Measurements from ENCODE around the gene ZC4H2.
"Not testable (repeated sequence)": the region's sequence is repeated elsewhere in the genome, so short reads cannot be mapped to it uniquely, and the experiment has no call there.

ZC4H2 gene, protein sequence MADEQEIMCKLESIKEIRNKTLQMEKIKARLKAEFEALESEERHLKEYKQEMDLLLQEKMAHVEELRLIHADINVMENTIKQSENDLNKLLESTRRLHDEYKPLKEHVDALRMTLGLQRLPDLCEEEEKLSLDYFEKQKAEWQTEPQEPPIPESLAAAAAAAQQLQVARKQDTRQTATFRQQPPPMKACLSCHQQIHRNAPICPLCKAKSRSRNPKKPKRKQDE

DNA sequence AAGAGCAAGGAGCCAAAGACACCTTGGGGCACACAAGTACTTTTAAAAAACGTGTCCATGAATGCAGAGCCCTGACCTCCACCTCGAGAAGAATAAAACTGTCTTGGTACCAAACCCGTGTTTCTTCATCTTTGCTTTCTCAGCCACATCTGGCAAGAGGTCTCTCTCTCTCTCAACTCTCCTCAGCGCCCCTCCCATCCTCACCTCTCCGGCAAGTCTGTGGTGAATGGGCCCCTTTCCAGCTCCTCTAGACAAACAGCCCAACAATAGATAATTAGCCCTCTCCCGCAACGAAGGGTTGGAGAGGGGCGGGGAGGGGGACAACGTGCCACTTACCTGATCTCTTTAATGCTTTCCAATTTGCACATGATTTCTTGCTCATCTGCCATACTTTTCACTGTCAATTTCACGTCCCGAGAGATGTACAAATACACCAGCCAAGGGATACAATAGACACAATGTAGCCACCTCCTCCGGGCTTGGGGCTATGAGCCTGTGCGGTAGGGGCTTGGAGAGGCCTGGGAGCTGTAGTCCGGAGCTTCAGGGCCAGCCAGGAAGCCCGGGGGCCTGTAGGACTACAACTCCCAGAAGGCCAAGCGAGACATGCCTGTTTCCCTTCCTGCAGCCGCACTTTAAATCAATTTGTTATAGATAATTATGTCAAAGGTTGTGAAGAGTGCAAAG lies at the start of gene ZC4H2:
ZC4H2 (minus strand) TSS at position 462 of the 684 bp plus-strand sequence; CDS start at position 389, 73 bp downstream.
- DNase-seq = peak; percentile 3

DNA sequence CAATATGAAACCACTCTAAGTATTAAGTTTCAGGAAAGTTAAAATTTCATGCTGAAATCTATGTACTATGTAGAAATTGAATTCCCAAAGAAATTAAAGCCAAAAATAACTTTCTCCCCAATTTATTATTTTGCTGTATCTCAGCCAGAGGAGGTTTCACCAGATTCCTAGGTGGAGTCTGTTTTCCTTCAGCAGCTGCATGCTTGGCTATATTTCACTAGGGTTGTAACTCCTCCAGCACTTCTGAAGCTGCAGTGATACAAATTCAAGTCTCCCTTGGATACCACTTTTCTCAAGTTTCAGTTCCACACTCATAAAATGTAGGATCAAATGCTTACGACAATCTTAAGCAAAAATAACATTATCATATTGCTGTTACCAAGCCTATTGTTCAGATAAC lies 41.2 kb upstream of the ZC4H2 start:
- no peak for DNase-seq

DNA sequence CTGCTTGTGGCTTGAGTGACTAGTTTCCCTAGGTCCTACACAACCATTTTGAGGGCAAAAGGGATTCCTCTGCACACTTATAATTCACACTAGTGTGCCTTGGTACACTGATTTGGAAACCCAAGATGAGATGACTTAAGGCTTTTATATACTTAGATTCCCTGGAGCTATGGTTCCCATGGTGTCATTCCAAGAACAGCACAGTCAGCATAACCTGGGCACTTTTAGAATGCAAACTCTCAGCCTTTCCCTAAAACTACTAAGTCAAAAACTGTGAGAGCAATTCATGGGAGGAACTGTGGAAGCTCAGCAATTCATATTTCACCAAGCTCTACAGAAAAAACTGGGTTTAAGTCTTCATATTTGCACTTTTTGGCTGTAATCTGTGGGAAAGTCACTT lies 38.0 kb upstream of the ZC4H2 start:
- DNase-seq = no peak

DNA sequence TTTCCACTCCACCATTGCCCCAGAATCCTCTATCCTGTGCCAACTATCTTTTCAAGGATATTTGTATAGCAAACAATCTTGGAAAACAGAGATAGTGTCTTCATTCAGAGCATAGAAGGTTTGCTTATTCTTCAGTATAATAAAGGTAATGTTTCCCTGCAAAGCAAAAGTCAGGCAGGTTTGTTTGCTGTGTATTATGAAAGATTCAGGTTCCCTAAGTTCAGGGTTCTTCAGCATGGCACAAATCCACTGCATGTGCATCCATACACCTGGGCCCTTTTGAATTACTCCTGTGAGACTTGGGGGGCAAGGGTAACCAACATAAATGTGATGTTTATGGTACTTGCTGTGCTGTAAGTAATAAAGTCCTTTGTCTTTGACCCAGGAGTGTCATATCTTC lies 33.2 kb upstream of the ZC4H2 start:
- no peak for DNase-seq

DNA sequence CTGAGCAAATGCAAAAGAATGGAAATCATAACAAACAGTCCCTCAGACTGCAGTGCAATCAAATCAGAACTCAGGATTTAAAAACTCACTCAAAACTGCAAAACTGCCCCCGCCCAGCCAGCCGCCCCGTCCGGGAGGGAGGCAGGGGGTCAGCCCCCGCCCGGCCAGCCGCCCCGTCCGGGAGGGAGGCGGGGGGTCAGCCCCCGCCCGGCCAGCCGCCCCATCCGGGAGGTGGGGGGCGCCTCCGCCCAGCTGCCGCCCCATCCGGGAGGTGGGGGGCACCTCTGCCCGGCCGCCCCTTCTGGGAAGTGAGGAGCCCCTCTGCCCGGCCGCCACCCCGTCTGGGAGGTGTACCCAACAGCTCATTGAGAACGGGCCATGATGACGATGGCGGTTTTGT lies 26.0 kb upstream of the ZC4H2 start:
- not testable (repeated sequence) for DNase-seq

DNA sequence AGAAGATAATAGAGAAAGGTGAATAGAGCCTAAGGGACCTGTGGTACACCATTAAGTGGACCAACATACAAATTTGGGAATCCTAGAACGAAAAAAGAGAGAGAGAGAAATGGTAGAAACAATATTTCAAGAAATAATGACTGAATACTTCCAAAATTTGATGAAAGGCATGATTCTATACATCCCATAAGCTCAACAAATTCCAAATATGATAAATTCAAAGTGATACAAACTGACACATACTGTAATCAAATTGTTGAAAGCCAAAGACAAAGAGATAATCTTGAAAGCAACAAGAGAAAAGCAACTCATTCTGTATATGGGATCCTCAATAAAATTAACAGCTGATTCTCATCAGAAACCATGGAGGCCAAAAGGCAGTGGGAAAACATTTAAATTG lies 20.6 kb upstream of the ZC4H2 start:
- no peak for DNase-seq

DNA sequence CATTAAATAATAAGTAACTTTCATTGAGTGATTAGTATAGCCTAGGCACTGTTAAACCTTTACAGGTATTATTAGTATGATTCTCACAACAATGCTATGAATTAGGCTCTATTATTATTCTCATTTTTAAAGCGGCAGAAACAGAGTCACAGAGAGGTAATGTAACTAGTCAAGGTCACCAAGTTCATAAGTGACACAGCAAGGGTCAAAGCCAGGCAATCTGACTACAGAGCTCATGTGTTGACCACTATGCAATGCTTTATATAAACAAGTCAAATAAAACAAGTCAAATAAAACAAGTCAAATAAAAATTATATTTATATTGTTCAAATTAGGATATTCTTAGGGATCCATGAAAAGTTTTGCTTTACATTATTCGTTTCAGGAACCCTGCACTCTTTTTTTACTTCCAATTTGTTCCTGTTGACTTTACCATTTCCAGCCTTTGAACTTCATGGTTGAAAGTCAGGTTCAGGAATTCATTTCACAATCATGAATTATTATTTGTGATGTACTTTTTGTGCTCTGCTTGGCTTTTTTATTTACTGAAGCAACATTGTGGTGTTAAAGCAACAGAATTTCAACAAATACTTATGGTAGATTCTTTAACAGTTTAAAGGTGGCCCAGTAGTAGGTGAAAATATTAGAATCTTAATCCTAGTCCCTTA lies 18.0 kb upstream of the ZC4H2 start:
- DNase-seq = no peak

DNA sequence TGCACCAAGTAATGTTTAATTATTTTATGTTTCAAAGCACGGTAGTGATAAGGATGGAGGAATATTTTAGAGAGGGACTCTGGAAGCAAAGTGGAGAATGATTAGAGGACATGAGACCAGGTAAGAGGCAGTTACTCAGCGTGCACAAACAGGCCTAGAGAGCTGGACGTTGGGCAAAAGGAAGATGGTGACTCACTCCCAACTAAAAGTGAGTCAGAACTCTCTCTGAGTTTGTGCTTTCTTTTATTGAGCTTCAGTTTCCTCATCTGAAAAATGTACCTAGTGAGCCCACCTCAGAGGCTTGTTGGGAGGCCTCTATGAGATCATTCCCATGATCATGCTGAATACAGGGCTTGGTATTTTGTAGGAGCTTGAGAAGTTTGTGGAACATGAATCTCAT lies 1.6 kb upstream of the ZC4H2 start:
- DNase-seq = no peak

DNA sequence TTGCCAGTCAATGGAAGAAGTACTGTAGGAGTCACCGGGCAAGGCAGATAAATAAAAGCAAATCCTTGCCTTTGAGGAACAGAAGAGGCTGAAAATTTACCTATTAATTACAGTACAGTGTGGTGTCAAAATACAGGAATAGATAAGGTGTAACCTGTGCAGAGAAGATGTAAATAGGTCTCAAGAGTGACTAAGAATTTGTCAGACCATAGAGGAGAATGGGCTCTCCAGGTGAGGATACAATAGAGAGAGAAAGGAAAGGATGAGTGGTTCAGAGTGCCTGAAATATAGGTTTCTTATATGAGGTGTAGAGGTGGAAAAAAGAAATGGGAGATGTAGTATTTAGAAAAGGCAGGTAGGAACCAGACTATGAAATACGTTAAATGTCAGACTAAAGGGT lies 801 bp upstream of the ZC4H2 start:
- DNase-seq = no peak

DNA sequence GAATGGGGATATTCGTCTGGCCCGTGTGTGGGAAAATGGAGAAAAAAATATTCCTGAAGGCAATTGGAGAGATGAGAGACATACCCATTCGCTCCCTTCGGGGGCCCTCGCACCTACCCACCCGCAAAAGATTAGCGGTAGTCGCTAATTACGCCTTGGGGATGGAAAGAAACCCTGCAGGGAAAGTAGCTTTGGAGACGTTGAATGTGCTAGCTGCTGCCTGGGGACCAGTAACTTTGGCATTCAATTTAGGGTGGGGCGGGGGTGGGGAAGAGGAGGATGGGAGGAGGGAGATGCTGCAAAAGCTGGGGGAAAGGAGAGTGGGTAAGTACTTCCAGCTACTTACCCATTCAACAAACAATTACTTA lies 407 bp upstream of the ZC4H2 start:
- DNase-seq = no peak

DNA sequence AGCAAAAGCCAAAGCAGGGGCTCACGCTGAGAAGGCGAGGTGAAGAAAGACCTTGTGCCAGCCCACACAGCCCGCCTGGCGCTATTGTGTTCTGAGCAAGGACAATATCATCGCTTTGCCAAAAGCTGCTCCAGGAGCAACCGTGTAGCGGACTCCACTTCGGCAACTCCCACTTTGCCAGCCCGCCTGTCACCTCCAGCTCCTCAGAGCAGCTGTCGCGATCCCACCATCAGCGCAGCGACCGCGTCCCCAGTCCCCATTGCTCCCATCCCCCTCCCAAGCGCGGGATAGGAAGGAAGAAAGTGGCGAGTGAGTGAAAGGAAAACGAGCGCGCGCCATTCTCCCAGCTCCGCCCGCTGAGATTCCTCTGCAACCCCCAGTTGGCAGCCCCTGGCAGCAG lies 759 bp downstream of the ZC4H2 start:
- DNase-seq = no peak

DNA sequence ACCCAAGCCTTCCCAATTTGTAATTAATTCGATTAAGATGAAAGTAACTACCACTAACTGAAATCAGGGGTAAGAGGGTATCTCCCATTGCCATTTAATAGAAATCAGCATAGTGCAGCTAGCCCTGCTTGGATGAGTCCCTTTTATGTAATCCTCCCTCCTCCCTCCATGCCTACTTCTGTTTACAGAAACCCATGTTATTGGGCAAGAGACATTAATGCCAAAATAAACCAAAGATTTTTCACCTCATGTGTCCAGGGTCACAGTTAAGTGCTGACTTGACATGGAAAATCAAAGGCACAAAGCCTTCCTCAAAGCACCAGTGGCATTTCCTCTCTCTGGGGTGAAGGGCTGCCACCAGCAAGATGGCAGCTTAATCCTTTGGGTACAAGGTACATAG lies 50.8 kb downstream of the ZC4H2 start:
- no peak for DNase-seq

DNA sequence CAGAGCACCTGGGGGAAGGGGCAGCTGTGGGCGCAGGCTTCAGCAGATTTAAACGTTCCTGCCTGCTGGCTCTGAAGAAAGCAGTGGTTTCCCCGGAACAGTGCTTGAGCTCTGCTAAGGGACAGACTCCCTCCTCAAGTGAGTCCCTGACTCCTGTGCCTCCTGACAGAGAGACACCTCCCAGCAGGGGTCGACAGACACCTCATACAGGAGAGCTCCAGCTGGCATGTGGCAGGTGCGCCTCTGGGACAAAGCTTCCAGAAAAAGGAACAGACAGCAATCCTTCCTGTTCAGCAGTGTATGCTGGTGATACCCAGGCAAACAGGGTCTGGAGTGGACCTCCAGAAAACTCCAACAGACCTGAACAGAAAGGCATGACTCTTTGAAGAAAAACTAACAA lies 68.1 kb downstream of the ZC4H2 start:
- no peak for DNase-seq

DNA sequence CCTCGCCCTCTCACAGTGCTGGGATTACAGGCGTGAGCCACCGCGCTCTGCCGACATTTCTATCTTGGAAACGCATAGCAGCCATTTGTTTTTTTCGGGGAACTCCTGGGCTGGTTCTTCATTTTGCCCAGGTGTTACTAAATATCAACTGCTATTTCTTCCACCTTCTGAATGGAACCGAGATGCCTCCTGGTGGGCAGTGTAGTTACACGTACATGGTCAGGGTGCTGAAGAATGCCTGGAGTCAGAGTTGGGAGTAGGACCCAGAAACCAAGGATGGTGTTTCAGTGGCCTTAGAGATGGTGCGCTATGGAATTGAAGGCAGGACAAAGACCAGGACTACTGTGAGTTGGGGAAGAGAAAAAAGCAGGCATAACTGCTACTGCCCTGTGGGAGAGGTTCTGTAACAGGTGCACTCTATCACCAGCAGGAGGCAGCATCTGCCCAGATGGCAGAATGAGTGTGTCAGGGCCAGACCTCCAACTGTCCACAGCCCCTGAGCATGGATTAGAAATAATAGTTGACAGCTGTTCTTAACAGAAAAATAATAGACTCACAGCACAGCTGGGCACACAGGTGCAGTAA lies 81.7 kb downstream of the ZC4H2 start:
- DNase-seq = no peak

DNA sequence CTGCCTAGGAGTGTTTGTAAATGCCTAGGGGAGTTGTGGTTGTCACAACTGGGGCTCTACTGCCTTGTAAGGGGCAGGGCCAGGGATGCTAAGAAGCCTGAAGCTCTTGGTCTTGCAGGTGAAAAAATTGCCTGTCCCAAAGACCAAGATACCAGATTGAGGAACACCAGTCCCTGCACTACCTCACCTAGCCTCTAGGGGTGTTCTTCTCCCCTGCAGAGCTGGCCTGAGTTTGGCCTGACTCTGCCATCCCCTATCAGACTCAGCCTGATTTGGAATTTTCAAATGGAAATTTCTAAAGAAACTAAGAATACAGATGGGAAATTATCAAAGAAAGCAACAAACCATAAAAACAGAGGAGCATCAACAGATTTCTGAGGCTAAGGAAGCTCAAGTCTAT lies 90.4 kb downstream of the ZC4H2 start:
- no peak for DNase-seq

DNA sequence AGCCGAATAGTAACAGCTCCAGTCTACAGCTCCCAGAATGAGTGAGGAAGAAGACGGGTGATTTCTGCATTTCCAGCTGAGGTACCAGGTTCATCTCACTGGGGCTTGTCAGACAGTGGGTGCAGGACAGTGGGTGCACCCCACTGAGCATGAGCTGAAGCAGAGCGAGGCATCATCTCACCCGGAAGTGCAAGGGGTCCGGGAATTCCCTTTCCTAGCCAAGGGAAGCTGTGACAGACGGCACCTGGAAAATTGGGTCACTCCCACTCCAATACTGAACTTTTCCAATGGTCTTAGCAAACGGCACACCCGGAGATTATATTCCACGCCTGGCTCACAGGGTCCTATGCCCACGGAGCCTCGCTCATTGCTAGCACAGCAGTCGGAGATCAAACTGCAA lies 97.5 kb downstream of the ZC4H2 start:
- not testable (repeated sequence) for DNase-seq

DNA sequence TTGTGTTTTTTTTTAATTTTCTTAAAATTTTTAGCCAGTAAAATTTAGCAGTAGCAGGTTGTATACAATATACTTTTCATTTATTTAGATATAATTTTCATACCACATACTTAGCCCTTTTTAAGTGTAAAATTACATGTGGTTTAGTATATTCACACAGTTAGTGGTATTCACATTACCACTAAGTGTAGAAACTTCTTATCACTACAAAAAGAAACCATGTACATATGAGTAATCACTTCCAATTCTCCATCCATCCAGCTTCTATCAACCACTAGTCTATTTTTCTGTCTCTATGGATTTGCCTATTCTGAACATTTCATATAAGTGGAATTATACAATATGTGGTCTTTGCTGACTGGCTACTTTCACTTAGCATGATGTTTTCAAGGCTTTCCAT lies 109.0 kb downstream of the ZC4H2 start:
- DNase-seq = no peak

All from NCI-H1105 (cell line).